Endothelial cell of hepatic sinusoid (primary cell): Measurements from ENCODE around the gene NCK2.

Experiments used
- in situ Hi-C: cut with HindIII; loops from 2 replicates; pipeline ENCODE4 v1.10.0; 2017; ENCODE audit warnings: low sequenced_read_pairs

NCK2 gene

GRCh38 chr2:105841551-105841950, 96.8 kb downstream of the NCK2 start:
- in situ Hi-C loops = loop anchor here (5.0 kb wide), 1 partner anchor 54 kb away; no protein-coding TSS in a partner anchor

- in situ Hi-C loops = loop anchor here (5.0 kb wide), 1 partner anchor 55 kb away; no protein-coding TSS in a partner anchor
Observed at GRCh38 chr2:105842555-105842954, 97.8 kb downstream of the NCK2 start.

DNA sequence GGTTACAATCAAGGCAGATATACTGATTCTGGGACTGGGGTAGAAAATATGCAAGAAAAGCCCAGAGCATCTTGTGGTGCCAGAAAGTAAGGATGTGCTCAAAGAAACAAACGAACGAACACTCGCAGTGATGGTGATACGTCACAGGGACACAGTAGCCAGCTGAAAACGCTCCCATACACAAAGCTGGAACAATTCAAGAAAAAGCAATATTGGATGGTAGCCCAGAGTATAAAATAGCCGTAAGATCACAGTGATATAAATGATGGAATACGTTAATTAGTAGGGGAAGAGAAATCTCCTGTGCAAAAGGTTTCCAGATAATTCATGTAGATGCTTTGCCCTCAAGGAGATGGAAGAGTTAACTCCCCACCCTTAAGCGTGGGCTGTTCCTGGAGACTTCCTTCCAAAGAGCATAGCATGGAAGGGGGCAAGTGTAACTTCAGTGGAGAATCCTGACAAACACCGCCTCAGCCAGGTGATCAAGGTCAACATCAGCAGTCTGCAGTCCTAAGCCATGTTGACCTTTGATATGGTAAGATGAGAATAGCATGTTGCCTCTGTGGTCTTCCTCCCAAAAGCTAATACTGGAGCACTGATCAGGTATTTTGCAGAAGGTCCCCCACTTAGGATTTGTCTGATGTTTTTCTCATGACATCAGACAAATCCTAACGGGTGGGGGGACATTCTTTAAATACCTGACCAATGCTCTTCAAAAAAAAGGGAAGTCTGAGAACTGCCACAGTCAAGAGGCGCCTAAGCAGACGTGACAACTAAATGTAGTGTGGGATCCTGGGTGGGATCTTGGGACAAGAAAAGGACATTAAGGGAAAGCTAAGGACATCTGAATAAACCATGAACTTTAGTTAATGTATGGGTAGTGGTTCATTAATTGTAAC, 99.0 kb downstream of the NCK2 start:
- in situ Hi-C loops = loop anchor here (5.0 kb wide), 1 partner anchor 56 kb away; no protein-coding TSS in a partner anchor

DNA sequence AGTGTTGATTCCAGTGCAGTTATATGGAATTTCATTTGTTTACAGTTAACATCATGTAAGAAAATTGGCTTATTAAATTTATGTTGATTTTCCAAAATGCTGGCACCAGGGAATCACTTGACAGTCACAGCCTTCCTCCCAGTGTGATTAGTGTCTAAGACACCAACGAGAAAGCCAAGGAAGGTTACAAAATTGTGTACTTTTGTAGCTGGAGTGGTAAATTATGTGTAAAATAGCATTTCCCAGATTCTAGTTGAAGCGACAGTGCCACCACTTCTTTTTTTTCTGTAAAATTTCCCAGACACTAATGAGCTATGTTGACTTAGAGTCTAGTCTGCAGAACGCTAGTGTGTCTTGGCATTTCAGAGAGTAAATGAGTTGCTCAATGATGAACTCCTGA, 101.3 kb downstream of the NCK2 start:
- in situ Hi-C loops = no loop called here

DNA sequence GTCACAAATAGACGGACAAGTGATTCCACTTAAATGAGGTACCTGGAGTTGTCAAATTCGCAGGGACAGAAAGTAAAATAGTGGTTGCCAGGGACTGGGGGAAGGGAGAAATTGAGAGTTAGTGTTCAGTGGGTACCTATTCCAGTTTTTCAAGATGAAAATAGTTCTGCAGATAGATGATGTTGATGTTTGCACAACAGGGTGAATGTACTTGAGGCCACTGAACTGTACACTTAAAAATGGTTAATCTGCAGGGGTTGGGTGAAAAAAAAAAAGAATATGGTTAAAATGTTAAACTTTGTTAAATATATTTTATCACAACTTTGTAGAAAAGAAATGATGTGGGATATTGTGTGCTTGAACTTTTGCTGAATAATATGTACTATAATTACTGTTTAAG, 102.3 kb downstream of the NCK2 start:
- in situ Hi-C loops = no loop called here

DNA sequence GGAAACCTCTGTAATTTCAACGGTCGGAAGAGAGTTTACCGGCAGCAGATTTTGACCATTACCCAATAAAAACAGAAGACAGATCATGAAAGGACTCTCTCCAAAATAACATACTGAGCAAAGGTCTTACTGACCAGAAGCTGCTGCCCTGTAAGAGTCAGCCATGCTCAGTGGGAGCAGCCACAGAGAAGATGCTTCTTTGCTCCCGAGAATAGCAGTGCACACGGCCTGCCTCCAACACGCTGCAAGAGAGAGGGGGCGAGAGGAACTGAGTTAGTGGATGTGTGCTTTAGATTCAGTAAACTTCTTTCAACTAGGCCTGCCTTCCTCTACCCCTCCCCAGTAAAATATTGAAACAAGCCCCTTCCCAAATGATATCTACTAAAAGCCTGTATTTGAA, 103.7 kb downstream of the NCK2 start:
- in situ Hi-C loops = no loop called here

DNA sequence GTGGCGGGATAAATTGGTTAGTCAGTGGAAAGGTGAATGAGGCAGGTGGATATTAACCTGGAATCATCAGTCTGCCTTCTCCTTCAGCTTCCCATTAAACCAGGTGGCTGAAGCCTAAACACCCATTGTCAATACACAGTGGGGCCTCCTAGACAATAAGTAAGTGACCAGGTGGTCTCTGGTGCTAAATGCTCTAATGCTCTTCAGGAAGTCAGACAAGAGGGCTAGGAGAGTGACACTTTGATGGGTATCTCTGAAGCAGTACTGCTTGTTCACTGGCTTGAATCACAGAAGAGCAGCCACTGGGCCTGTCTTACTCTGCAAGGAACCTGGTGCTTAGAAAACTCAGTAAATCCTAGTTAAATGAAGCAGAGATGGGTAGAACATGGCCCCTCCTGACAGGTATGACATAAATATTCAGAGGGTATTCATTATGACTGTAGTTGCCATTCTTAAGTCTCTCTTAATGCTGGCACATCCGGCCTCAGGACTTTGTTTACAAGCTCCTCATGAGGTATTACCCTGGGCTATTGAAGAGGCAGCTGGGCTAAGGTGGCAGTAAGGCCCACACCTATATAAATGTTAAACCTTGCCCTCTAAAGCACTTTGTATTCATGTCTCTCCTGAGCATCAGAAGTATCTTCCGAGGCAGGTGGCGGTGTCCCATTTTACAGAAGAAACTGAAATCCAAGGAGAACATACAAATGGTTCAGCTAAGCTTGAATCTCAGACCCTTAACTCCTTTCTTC, 104.9 kb downstream of the NCK2 start:
- in situ Hi-C loops = no loop called here

GRCh38 chr2:105852066-105852465, 107.4 kb downstream of the NCK2 start:
- in situ Hi-C loops = no loop called here

DNA sequence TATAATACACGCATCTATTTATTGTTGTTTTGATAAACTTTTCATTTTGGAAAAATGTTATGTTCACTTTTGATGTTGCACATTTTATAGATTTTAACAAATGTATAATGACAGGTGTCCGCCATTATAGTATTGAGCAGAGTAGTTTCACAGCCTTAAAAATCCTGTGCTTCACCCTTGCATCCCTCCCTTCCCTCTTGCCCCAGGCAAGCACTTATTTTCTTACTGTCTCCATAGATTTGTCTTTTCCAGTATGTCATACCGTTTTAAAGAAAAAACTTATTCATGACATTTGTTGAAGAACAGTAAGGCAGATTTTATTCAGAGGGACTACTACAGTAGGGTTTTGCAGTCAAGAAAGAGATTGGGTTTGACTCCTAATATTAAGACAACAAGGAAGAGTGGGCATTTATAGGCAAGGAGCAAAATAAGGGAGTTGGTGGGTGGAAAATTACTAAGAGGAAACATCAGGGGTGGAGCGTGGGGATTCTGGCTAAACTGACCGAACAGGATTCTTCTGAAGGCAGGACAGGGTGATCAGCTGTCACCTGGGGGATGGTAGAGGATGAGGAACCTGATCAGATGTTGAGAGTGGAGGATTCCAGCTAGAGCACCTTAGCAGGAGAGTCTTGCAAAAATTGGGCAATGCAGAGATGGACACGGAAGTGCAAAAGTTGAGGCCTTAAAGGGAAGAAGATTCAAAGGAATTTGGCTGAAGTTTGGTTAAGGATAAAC, 108.8 kb downstream of the NCK2 start:
- in situ Hi-C loops = no loop called here

GRCh38 chr2:105854972-105855371, 110.3 kb downstream of the NCK2 start:
- in situ Hi-C loops = no loop called here

- in situ Hi-C loops = no loop called here
Observed at GRCh38 chr2:105856581-105856980, 111.9 kb downstream of the NCK2 start.

GRCh38 chr2:105857076-105857740, 112.5 kb downstream of the NCK2 start:
- in situ Hi-C loops = no loop called here

- in situ Hi-C loops = no loop called here
Observed at GRCh38 chr2:105858868-105859693, 114.4 kb downstream of the NCK2 start.

DNA sequence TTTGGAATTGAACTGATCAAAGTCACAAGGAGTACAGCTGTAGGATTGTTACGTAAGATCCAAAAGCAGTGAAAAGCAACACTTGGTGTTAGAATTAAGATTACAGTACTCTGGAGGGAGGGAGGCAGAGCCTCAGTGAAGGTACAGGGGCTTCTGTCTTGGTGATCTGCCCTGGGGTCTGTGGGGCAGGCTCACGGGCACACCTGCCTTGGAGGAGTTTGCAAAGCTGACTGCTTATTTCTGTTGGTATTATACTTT, 114.9 kb downstream of the NCK2 start:
- in situ Hi-C loops = no loop called here

GRCh38 chr2:105860567-105860966, 115.9 kb downstream of the NCK2 start:
- in situ Hi-C loops = no loop called here

- in situ Hi-C loops = no loop called here
Observed at GRCh38 chr2:105861200-105861599, 116.5 kb downstream of the NCK2 start.

- in situ Hi-C loops = no loop called here
Observed at GRCh38 chr2:105862843-105863242, 118.1 kb downstream of the NCK2 start.

GRCh38 chr2:105864262-105864661, 119.5 kb downstream of the NCK2 start:
- in situ Hi-C loops = no loop called here

- in situ Hi-C loops = no loop called here
Observed at GRCh38 chr2:105865222-105865913, 120.7 kb downstream of the NCK2 start.
